Panc1 (cell line): Measurements from ENCODE around the gene GAREM2. TPM values are rescaled to one million over a fixed set of nuclear protein-coding genes. Genes with fewer than 3 reads are reported as not detected.

ENCODE experiments used
- ATAC-seq: fragments of 200-7000 bp; cut with Tn5 transposase; 2 replicates; pipeline ENCODE4 v1.9.1; 2020; ENCODE audit warnings: mild to moderate bottlenecking, moderate library complexity
- BruUV-seq: library from RNA; stranded (reverse); fragments of 400-500 nt; replicated peaks from 2 replicates; lab custom pipeline; 2021; lab: Mats Ljungman, UMichigan
- CTCF ChIA-PET: fragments of 300-600 bp; sonication (Branson Sonifier 250); formaldehyde crosslinking; loops from one replicate; lab custom pipeline; 2022; ENCODE audit warnings: antibody characterized with exemption; lab: Charles Lee
- POLR2A ChIA-PET: fragments of 300-600 bp; sonication (Branson Sonifier 250); formaldehyde crosslinking; loops from one replicate; lab custom pipeline; 2022; ENCODE audit warnings: antibody characterized with exemption; lab: Charles Lee
- DNase-seq: peaks from one replicate; pipeline ENCODE4 v3.0.0-alpha.2; 2010; ENCODE audit warnings: low read depth, low spot score
- H3K27ac ChIP-seq: 2 replicates; pipeline ENCODE4 v1.5.1; 2011; ENCODE audit warnings: mild to moderate bottlenecking, low read length, inconsistent platforms
- H3K27me3 ChIP-seq: fragments of 200-500 bp; sonication (Bioruptor generic); 2 replicates; pipeline ENCODE4 v1.6.0; 2014; ENCODE audit warnings: low read length, inconsistent platforms; ENCODE audit not compliant: control insufficient read depth, insufficient read depth
- H3K36me3 ChIP-seq: fragments of 200-500 bp; sonication (Bioruptor generic); 2 replicates; pipeline ENCODE4 v1.5.1; 2014; ENCODE audit warnings: inconsistent platforms, mild to moderate bottlenecking, low read length, moderate library complexity; ENCODE audit not compliant: control insufficient read depth, insufficient read depth
- H3K4me1 ChIP-seq: 2 replicates; pipeline ENCODE4 v1.5.1; 2011; ENCODE audit warnings: inconsistent platforms, mild to moderate bottlenecking, low read length, moderate library complexity; ENCODE audit not compliant: control insufficient read depth, insufficient read depth
- H3K4me3 ChIP-seq, 2 experiments: 2 replicates each; pipeline ENCODE4 v1.5.1; 2011 to 2012; ENCODE audit warnings: low read depth in 2 of 2, low read length in 2 of 2, mild to moderate bottlenecking in 2 of 2, inconsistent platforms in 1 of 2, moderate library complexity in 1 of 2
- H3K9me3 ChIP-seq: fragments of 200-500 bp; sonication (Bioruptor generic); 2 replicates; pipeline ENCODE4 v1.5.1; 2014; ENCODE audit warnings: low read depth, mild to moderate bottlenecking, inconsistent platforms, low read length, moderate library complexity; ENCODE audit not compliant: control insufficient read depth, insufficient read depth
- CTCF ChIP-seq: fragments of 450-650 bp; IDR thresholded peaks from 2 replicates; pipeline ENCODE4 v1.5.1; 2017; ENCODE audit warnings: mild to moderate bottlenecking
- POLR2AphosphoS5 ChIP-seq: IDR thresholded peaks from 2 replicates; pipeline ENCODE4 v1.6.1; 2012; ENCODE audit warnings: mild to moderate bottlenecking, low read depth, low read length, moderate library complexity
- REST ChIP-seq, 2 experiments: IDR thresholded peaks; 2 replicates each; pipeline ENCODE4 v1.6.1; 2011 to 2012; ENCODE audit warnings: low read depth in 2 of 2, control low read depth in 1 of 2, low read length in 1 of 2, mild to moderate bottlenecking in 1 of 2, moderate library complexity in 1 of 2; ENCODE audit not compliant: insufficient read depth in 1 of 2
- SIN3A ChIP-seq: IDR thresholded peaks from 2 replicates; pipeline ENCODE4 v1.6.1; 2012; ENCODE audit warnings: low read depth, mild to moderate bottlenecking, low read length, moderate library complexity, borderline replicate concordance; ENCODE audit not compliant: insufficient read depth
- TCF7L2 ChIP-seq: IDR thresholded peaks from 2 replicates; pipeline ENCODE4 v1.6.1; 2011; ENCODE audit warnings: mild to moderate bottlenecking, low read depth, low read length, inconsistent platforms
- in situ Hi-C: cut with HindIII; loops from 2 replicates; pipeline ENCODE4 v1.10.0; 2016; ENCODE audit warnings: low sequenced_read_pairs, low pct_unique_long_range_greater_than_20kb
- intact Hi-C: fragments of 100-400 bp; cut with micrococcal nuclease; formaldehyde crosslinking; loops from one replicate; pipeline ENCODE4 v1.10.0; 2022; ENCODE audit not compliant: unreplicated experiment
- total RNA-seq: library from RNA; stranded (reverse); gene quantifications from one replicate; pipeline ENCODE4 v1.2.1, GENCODE V29; 2021; ENCODE audit not compliant: unreplicated experiment

The GAREM2 gene
- total RNA-seq, 1 experiment from 2014 or later: 12.4 TPM

DNA sequence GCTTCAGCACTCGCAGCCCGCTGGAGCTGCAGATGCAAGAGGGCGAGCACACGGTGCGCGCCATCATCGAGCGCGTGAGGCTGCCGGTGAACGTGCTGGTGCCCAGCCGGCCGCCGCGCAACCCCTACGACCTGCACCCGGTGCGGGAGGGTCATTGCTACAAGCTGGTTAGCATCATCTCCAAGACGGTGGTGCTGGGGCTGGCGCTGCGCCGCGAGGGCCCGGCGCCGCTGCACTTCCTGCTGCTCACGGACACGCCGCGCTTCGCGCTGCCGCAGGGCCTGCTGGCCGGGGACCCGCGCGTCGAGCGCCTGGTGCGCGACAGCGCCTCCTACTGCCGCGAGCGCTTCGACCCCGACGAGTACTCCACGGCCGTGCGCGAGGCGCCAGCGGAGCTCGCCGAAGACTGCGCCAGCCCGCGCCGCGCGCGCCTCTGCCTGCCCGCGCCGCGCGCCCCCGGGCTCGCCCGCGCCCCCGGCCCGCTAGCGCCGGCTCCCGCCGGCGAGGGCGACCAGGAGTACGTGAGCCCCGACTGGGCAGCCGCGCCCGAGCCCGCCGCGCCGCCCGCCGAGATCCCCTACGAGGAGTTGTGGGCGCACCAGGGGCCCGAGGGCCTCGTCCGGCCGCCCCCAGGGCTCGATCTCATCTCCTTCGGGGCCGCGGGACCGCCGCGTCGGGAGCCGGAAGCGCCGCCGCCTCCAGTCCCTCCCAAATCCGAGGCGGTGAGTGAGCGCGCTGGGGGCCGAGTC lies 11.8 kb downstream of the GAREM2 start:
- Histone ChIP-seq H3K4me1 (peaks cover 4% of the 10 kb centered on the region; the same call in 1 of the 2 replicates), H3K4me3 (peak overlapping the region; percentile 54 to 61), H3K9me3 (no peaks in the 10 kb centered on the region), H3K27ac (peak overlapping the region; percentile 75), H3K27me3 (no peaks in the 10 kb centered on the region), H3K36me3 (no peaks in the 10 kb centered on the region)
- ATAC-seq (peak; percentile 89), DNase-seq (no peak)
- ChIA-PET POLR2A (no interaction called here), CTCF (no interaction called here)
- in situ Hi-C loops (no loop called here), intact Hi-C loops (no loop called here)
- TF ChIP-seq TCF7L2: no peak
- peak; percentile 91; the same call in 1 of the 2 replicates for TF ChIP-seq CTCF
- BruUV-seq: no TSS peak

GRCh38 chr2:26185304-26185928 lies 12.5 kb downstream of the GAREM2 start:
- peaks cover 4% of the 10 kb centered on the region; the same call in 1 of the 2 replicates for H3K4me1 ChIP-seq
- TF ChIP-seq SIN3A (no peak), TCF7L2 (no peak)
- H3K27me3 ChIP-seq: no peaks in the 10 kb centered on the region
- DNase-seq: no peak
- H3K36me3 ChIP-seq: no peaks in the 10 kb centered on the region
- H3K27ac ChIP-seq: peak overlapping the region; percentile 75
- ChIA-PET CTCF (no interaction called here), POLR2A (interaction anchor here (0.6 kb wide), 1 partner anchor 11 kb away, joined by 3 read pairs; no protein-coding TSS in a partner anchor)
- H3K4me3 ChIP-seq: peak overlapping the region; percentile 54 to 61
- ATAC-seq: no peak; the same call in 1 of the 2 replicates
- no TSS peak for BruUV-seq
- no peaks in the 10 kb centered on the region for H3K9me3 ChIP-seq
- in situ Hi-C loops: no loop called here
- intact Hi-C loops: no loop called here

DNA sequence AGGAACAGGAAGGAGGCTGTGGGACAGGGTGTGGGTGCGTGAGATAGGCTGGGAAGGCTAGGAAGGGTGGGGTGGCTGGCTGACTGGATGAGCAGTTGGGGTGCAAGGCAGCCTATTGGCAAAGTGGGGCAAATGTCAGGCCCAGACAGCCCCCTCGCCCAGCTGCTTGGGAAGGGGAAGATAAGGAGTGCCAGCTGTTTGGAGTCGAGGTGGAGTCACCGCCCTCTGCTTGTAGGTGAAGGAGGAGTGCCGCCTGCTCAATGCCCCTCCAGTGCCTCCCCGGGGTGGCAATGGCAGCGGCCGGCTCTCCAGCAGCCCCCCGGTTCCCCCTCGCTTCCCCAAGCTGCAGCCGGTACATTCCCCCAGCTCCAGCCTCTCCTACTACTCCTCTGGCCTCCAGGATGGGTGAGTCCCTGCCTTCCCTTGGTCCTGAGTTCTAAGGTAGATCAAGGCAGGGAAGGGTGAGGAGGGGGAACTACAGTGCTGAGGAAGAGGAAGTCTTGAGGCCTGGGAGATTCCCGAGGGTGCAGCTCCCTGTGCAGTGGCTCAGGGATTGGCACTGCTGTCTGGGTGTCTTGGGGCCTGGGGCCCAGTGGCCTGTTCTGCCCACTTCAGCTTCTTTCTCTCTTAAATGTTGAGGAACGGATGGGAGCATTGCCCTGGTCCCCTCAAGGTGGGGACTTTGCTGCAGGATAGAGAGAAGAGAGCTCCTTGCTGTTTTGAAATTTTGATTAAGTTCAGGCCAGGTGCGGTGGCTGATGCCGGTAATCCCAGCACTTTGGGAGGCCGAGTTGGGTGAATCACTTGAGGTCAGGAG lies 13.3 kb downstream of the GAREM2 start:
- intact Hi-C loops: no loop called here
- DNase-seq (no peak), ATAC-seq (no peak)
- no peaks in the 10 kb centered on the region for H3K9me3 ChIP-seq
- no peak overlapping the region for H3K27ac ChIP-seq
- no peaks in the 10 kb centered on the region for H3K36me3 ChIP-seq
- no TSS peak for BruUV-seq
- peaks cover 4% of the 10 kb centered on the region; the same call in 1 of the 2 replicates for H3K4me1 ChIP-seq
- POLR2A ChIA-PET: interaction anchor here (0.6 kb wide), 1 partner anchor 12 kb away, joined by 3 read pairs; no protein-coding TSS in a partner anchor
- H3K4me3 ChIP-seq: peak overlapping the region; percentile 54 to 61; a peak in 3 of 4 replicates
- CTCF ChIA-PET: no interaction called here
- no peak for TF ChIP-seq REST (IDR thresholded peaks at IDR 0.05; ENCODE audit: insufficient read depth in 1 of 2, low read depth in 2 of 2, low read length in 1 of 2)
- no peak for TF ChIP-seq SIN3A
- no peak for TF ChIP-seq POLR2AphosphoS5
- TF ChIP-seq TCF7L2: no peak
- TF ChIP-seq CTCF: no peak
- in situ Hi-C loops: no loop called here
- no peaks in the 10 kb centered on the region for H3K27me3 ChIP-seq
